GM18873 (cell line): Measurements from ENCODE around the gene NT5E.

Experiments used
- ATAC-seq: cut with Tn5 transposase; IDR thresholded peaks from one replicate; pipeline ENCODE4 v1.9.1; 2021; ENCODE audit warnings: mild to moderate bottlenecking, moderate library complexity, moderate number of reproducible peaks; ENCODE audit not compliant: unreplicated experiment, low FRiP score

NT5E gene

GRCh38 chr6:85459224-85459901, 9.5 kb downstream of the NT5E start:
- no peak for ATAC-seq

- no peak for ATAC-seq
Observed at GRCh38 chr6:85460154-85460920, 10.5 kb downstream of the NT5E start.

- peak; percentile 72 for ATAC-seq
Observed at GRCh38 chr6:85460921-85461797, 11.3 kb downstream of the NT5E start.

- ATAC-seq = no peak
Observed at GRCh38 chr6:85461798-85462170, 11.9 kb downstream of the NT5E start.

GRCh38 chr6:85462673-85463072, 12.8 kb downstream of the NT5E start:
- no peak for ATAC-seq

GRCh38 chr6:85463621-85464259, 13.9 kb downstream of the NT5E start:
- no peak for ATAC-seq

- no peak for ATAC-seq
Observed at GRCh38 chr6:85464260-85464644, 14.4 kb downstream of the NT5E start.

GRCh38 chr6:85464722-85465150, 14.9 kb downstream of the NT5E start:
- ATAC-seq = no peak

GRCh38 chr6:85465762-85466161, 15.9 kb downstream of the NT5E start:
- peak; percentile 55 for ATAC-seq

GRCh38 chr6:85468326-85468725, 18.4 kb downstream of the NT5E start:
- ATAC-seq = no peak

GRCh38 chr6:85469276-85470022, 19.6 kb downstream of the NT5E start:
- ATAC-seq = no peak

GRCh38 chr6:85470023-85470410, 20.1 kb downstream of the NT5E start:
- no peak for ATAC-seq

- no peak for ATAC-seq
Observed at GRCh38 chr6:85472744-85473143, 22.9 kb downstream of the NT5E start.

GRCh38 chr6:85473748-85474147, 23.9 kb downstream of the NT5E start:
- ATAC-seq = no peak

- no peak for ATAC-seq
Observed at GRCh38 chr6:85476532-85476931, 26.6 kb downstream of the NT5E start.

- ATAC-seq = no peak
Observed at GRCh38 chr6:85479208-85479607, 29.3 kb downstream of the NT5E start.

GRCh38 chr6:85482206-85482904, 32.5 kb downstream of the NT5E start:
- ATAC-seq = no peak

- ATAC-seq = peak; percentile 84
Observed at GRCh38 chr6:85482905-85483700, 33.2 kb downstream of the NT5E start.

GRCh38 chr6:85483846-85484245, 34.0 kb downstream of the NT5E start:
- ATAC-seq = no peak
